Activated CD4-positive, alpha-beta T cell treated with anti-CD3 and anti-CD28 coated beads, Interleukin-2, amount 50 U/mL, for 24 hours (primary cell): ENCODE measurements around the gene URGCP.
A peak's percentile ranks its signal among the peaks of the same experiment; 100 is the strongest.

Source experiments
- DNase-seq, 2 donors: peaks; one replicate each; pipeline ENCODE4 v3.0.0-alpha.2; 2020; ENCODE audit warnings: low read depth in 1 of 2, low spot score in 1 of 2

URGCP gene

DNA sequence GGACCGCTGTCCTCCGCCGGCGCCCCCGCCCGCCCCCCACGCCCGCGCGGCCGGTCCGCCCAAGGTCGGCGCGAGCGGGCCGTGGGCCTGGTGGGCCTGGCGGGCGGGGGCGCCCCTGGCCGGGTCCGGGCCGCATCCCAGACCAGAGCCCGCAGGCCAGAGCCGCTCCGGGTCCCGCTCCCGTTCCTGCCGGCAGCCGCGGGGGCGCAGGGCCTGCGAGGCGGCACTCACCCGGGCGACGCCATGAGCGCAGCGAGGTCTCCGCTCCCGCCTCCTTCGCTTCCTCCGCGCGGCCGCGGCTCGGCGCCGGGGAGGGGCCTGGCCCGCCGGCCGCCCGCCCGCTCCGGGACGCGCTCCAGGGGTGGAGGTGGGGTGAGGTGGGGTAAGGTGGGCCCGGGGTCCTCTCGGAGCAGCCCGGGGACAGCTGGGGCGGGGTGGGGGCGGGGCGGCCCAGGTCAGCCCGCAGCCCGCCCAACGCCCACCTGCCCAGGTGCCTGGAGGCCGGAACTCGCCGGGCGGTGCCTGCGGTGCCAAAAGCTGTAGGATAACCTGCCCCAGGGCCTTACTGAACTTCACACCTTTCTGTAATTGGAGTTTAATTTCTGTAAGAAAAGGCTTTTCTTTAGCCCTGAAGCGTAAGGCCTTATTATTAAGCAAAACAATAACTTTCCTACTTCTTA lies at the start of gene URGCP:
Gene URGCP, minus strand, starts transcription at position 266 of the 680 bp plus-strand sequence. Its CDS starts 21 bp downstream, at position 245.
- DNase-seq: peak; percentile 22 to 23

- DNase-seq: no peak
Observed at GRCh38 chr7:43956027-43956426, 49.6 kb upstream of the URGCP start.

GRCh38 chr7:43954524-43955228 lies 48.3 kb upstream of the URGCP start:
- DNase-seq: no peak

- no peak for DNase-seq
Observed at GRCh38 chr7:43953071-43953470, 46.7 kb upstream of the URGCP start.

GRCh38 chr7:43952028-43952427 lies 45.6 kb upstream of the URGCP start:
- DNase-seq: no peak

DNA sequence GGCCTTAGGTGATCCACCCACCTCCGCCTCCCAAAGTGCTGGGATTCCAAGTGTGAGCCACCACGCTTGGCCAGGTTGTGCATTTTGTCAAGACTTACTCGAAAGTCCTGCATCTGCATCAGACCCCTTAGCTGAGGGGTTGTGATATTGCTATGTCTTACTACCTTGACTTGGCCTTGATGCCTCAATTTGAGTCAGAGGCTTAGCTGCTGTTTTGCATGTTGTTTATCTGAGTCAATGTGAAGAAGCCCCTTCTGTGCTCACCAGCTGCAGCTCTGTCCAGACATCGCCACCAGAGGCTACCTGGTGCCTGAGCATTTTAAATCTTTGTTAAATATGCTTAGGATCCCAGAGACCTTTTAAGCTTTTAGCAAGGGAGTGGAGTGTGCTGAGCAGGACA lies 37.9 kb upstream of the URGCP start:
- DNase-seq: no peak

GRCh38 chr7:43943417-43944187 lies 37.2 kb upstream of the URGCP start:
- DNase-seq: no peak

- DNase-seq: no peak
Observed at GRCh38 chr7:43942997-43943396, 36.6 kb upstream of the URGCP start.

- no peak for DNase-seq
Observed at GRCh38 chr7:43942250-43942649, 35.9 kb upstream of the URGCP start.

DNA sequence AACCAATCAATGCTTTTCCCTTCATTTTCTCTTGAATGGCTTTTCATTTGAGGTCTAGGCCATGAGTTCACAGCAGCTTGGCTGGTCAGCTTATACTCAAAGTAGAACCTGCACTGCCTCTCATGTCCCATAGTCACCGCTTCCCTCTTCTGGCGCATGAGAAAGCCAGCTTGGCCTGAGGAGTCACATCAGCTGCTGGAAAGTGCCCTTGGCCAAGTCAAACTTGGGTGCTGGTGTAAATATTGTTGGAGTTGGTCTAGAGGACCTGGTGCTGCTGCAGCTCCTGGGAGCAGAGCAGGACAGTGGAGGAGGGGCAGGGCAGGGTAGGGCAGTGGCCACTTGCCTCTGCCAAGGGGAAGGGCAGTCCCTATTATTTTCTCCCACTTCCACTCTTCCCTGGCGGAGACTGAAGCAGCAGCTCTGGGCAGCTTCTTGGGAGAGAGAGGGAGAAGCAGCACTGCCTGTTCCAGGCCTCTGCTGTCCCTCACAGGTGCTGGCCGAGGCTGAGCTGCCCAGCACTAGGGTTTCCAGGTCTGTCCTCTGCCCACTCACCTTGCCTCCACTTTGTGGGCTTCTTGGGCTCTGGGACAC lies 32.6 kb upstream of the URGCP start:
- no peak for DNase-seq

DNA sequence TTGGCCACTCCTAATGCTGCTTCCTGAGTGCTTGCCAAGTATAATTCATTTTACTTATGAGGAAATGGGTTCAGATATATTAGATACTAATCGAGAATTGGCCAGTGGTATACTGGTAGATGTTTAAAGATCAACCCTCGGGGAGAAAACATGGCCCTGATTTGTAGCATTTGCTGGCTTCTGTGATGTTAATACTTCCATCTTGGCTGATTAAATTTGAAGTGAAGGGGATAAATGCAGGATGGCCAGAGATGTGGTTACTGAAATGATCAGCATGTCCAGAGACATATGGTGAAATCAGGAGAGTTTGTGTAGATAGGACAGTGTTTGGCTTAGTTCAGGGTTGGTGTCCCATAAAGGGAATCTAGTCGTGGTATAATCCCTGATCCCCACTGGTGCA lies 31.0 kb upstream of the URGCP start:
- no peak for DNase-seq

DNA sequence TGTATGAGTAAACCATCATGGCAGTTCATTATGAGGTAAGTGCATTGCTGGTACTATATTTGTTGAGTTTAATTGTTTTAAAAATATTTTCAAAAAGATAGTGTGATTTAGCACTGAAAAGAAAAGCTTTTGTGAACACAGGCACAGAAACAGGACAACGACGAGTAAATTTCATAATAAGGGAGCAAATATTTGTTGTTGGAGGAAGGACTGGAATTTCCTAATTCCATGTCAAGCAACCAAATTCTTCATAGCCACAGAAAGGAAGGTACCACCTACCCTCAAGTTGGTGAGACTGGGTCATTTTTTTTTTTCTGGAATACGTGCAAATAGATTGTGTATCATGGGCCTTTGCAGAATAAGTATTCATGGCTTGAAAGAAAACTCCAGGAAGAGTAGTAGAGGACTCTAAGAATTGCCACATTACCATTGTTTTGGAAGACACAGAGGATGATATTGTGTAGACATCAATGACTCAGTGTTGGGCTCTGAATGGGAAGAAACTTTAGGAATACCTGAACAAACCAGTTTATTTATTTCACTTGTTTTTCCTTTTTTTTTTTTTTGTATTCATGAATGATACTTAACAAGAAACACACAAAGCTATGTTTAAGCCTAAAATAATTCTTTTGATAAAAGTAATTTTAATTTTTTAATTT lies 27.6 kb upstream of the URGCP start:
- DNase-seq: no peak

DNA sequence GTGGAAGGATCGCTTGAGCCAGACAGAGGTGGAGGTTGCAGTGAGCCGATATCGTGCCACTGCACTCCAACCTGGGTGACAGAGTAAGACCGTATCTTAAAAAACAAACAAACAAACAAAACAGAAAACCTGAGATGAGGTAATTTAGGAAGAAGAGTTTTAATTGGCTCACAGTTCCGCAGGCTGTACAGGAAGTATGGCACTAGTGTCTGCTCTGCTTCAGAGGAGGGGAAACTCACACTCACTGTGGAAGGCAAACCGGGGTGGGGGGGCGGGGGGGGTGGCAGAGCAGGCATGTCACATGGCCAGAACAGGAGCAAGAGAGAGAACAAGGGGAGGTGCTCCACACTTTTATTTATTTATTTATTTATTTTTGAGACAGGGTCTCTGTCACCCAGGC lies 24.9 kb upstream of the URGCP start:
- DNase-seq: no peak

DNA sequence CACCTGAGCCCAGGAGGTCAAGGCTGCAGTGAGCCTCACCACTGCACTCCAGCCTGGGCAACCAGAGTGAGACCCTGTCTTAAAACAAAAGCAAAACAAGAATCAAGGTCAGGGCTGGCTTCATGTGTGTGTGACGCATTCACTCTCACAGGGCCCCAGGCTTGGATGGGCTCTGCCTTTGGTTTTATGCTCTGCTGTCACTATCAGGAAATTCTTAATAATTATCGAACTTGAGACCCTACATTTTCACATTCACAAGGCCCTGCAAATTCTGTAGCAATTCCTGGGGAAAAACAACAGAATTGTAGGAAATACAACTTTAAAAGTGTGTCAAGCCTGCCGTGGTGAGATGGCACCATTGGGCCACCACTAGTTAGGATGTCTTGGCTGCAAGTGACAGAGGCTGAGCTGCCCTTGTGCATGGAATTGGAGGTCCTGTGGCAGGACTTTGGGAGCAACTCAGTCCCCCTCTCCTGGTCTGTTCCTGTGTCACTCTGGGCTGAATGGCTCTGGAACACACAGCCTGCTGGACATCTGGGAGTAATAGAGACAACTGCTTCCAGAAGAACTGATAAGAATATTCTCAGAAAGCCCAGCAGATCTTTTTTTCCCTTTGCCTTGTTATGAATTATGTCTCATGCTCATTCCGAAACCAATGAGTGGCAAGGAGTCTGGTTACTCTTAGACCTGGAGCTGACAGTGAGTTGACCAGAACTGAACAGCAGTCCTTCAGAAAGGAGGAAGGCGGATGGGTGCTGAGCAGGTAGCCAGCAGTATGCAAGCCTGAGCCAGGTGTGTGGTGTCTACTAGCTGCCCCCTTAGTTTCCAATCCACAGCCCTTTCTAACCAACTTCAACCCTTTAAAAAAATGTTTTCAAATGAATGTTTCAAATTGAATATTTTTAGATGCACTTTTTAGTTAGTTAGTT lies 23.4 kb upstream of the URGCP start:
- DNase-seq: no peak

DNA sequence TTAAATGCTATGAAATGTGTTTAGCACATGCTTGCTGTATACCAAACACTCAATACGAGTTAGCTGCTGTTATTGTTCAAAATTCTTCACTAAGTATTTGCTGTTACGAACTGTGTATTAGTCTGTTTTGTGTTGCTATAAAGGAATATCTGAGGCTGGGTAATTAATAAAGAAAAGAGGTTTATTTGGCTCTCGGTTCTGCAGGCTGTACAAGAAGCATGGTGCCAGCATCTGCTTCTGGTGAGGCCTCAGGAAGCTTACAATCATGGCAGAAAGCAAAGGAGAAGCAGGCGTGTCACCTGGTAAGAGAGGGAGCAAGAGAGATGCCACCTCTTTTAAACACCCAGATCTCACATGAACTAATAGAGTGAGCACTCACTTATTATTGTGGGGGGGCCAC lies 21.4 kb upstream of the URGCP start:
- DNase-seq: no peak

DNA sequence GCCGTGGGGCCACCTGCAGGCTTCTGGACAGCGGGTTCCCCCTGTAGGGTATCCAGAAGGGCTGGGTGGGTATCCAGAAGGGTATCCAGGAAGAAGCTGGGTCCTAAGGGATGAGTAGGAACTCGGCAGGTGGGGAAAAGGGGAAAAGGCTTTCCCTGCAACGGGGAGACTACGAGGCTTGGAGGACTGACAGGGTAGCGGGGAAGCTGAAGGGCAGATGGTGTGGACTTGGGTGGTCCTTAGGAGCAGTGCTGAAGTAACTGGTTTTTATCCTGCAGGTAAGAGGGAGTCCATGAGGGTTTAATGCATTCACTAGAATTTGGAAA lies 20.4 kb upstream of the URGCP start:
- DNase-seq: no peak

DNA sequence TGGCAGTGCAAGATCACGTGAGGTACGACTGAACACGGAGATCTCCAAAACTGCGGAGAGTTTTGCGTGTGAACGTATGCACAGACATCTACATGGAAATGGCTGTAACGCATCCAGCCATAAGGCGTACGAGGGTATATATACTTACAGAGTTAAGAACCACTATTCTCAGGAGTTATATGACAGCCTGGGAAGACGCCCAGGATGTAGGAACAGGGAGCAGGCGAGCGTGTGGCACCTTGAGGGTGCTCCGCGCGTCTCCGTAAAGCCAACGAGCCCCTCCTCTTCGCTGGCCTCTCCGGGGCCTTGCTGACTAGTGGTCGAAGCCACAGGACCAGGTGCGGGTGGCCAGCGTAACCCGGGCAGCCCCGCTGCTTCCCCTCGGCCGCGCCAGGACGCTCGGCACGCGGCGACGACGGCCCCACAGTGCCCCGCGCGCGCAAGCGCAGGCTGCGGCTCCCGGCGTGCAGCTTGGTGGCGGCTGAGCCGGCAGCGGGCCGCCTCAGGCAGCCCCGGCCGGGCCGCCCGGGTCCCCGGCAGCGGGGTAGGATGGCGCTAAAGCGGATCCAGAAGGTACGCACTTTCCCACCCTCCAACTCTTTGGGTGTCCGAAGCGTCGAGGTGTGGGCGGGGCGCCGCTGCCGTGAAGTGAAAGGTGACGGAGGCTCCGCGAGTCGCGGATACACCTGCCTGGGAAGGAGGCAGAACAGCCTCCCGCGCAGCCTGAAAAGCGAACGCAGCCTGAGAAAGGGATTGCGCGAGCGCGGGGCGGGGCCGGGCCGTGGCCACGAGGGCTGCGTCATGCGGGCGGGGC lies 19.8 kb upstream of the URGCP start, which contains the start of gene UBE2D4:
Gene UBE2D4, plus strand, starts transcription at position 453 of the 814 bp plus-strand sequence. Its CDS starts 97 bp downstream, at position 550.
- DNase-seq: peak; percentile 84 to 85

- DNase-seq: no peak
Observed at GRCh38 chr7:43922726-43923125, 16.3 kb upstream of the URGCP start.

DNA sequence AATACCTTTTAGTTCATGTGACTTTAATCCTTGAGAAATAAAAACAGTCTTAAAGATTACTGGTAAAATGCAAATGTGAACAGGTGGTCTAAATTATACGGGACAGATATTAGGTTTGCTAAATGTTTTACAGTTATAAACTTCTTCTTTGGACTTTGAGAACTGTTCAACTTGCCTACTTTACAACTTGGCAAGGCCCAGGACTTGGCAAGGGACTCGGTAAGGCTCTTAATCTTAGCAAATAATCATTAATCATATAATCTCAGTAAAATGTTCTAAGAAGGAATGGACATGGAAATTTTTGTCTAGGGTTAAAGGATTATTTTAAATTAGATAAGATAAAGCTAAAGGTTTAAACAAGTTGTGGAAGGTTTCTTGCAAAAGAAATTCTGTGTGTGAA lies 15.0 kb upstream of the URGCP start:
- DNase-seq: no peak
